Activated CD4-positive, alpha-beta T cell treated with anti-CD3 and anti-CD28 coated beads, Interleukin-2, Interleukin-4, amounts not matched to agents 100 ng/mL and 50 ng/mL, durations not matched to agents 16 hours and 8 hours (primary cell): ENCODE results near the gene ANXA8L1.
"Not testable (repeated sequence)": the region's sequence is repeated elsewhere in the genome, so short reads cannot be mapped to it uniquely, and the experiment has no call there.

Source experiments
- DNase-seq: peaks from one replicate; pipeline ENCODE4 v3.0.0-alpha.2; 2020; ENCODE audit warnings: low spot score

The ANXA8L1 gene

DNA sequence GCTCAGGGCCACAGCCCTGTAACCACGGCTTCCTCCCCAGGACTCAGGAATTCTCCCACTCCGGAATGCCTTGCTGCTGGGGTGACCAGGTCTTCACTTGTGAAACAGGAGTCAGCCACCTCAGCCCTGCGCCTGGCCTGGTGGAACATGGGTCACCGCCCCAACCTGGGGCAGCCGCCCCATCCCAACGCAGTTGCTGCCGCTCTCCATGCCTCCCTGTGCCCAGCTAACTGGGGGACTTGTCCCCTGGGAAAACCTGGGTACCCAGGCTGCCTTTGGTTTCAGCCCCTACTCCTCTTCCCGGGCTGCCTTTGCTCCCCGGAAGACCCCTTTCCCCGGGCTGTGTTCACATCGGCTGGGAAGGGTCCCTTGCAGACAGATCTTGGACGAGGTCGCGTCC lies 22.2 kb downstream of the ANXA8L1 start:
- not testable (repeated sequence) for DNase-seq

DNA sequence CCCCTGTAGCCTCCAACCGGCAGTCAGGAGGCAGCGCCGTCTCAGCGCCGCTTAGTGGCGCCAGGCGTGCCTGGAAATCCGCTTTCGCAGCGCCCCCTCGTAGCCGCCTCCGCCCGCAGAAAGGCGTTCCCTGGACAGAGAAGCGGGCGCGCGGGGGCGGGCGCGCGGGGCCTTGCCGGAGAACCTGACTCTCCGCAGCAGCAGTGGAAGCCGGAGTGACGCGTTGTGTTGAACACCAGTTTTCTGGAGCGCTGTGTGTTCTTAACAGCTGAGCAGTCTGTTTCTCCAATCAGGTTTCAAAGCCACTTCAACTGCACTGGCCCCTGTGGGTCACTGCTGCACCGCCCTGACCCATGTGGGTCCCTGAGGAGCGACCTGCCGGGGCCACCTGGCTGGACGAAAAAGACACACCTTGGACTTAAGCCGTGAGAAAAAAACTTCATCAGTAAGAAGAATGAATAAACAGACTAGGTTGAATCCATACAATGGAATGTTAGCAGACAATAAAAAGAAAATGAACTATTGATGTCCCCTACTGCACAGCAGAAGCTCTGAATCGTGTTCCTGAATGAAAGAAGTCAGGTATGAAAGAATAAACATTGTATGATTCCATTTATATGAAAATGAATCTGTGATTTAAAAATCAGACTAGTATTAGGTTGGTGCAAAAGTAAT lies 22.8 kb downstream of the ANXA8L1 start:
- DNase-seq, result not testable (repeated sequence)

DNA sequence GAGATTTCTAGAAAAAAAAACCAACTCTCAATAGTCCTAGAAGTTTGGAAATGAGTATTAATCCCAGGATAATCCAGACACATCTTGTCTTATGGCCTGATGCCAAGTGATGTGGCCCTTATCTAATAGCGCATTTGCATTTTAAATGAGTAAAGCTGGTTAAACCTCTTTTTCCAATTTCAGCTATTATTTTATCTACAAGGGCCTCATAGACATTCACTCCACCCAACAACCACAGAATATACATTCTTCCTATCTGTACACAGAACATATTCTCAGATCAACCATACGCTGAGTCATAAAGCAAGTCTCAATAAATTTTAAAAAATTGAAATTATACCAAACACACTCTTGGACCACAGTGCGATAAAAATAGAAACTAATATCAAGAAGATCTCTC lies 34.0 kb downstream of the ANXA8L1 start:
- not testable (repeated sequence) for DNase-seq

DNA sequence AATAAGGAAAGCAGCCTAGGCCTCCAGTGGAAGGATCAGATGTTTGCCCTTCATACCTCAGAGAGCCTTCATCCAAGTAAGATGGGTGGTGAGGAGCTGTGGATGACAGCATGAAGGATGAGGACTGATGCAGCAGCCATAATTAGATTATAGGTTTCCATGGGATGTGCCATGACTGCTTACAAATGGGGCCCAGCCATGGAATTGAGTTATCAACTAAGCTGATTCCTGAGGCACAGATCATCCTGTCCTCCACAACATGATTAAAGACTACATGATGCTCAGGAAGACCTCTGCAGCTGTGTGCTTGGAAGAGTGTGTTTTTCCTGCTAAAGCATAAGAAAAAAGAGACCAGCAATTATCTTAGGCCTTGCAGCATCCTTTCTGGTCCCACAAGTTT lies 35.5 kb downstream of the ANXA8L1 start:
- not testable (repeated sequence) for DNase-seq

DNA sequence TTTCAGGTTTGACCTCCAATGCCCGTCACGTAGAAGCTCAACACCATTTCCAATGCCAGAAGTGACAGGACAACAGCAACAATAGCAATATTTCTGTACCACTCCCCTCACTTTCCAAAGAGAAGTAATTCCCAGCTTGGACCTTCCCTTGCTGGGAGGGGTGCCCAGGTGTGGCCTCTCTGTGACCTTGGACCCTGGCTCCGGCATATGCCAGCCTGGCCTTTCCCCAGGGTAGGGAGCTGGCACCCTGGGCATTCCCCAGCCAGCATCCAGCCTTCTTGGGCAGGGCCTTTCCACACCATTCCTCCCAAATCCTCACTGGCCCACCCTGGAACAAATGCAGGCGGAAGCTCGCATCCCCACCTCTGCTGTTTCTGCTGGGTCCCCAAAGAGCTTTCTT lies 37.1 kb downstream of the ANXA8L1 start:
- not testable (repeated sequence) for DNase-seq

DNA sequence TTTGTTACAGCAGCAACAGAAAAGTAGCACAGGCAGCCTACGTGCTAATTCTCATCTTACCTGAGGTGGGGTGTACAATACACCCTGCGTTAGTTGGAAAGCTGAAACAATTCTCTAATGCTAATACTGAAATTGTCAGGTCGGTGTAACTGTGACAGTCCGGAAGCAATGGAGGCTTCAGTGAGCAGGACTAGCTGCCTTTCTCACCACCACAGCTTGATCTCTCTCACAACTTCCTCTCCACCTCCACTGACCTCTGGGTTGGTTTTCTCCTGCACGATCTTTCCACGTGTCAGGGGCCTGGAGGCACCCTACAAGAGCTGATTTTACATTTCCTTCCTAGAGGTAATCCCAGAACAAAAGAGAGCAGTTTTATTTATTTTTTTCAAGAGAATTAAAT lies 39.7 kb downstream of the ANXA8L1 start:
- not testable (repeated sequence) for DNase-seq

DNA sequence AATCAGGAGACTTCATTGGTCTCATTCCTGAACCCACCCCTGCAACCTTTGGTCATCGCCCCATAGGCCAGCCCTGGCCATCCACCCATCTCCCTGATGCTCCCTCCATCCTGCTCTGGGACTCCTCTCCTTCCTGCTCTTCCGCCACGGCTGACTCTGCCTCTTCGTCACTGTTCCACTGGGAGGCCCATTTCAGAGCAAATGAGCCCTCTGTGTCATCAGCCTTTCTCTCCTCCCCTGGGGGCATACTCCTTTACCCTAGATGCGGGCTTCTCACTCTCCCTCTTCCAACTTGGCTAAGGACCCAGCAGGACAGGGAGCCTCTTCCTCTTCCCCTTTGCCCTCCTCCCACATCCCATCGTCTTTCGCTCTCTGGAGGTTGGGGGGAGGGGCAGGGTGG lies 42.7 kb downstream of the ANXA8L1 start:
- not testable (repeated sequence) for DNase-seq

DNA sequence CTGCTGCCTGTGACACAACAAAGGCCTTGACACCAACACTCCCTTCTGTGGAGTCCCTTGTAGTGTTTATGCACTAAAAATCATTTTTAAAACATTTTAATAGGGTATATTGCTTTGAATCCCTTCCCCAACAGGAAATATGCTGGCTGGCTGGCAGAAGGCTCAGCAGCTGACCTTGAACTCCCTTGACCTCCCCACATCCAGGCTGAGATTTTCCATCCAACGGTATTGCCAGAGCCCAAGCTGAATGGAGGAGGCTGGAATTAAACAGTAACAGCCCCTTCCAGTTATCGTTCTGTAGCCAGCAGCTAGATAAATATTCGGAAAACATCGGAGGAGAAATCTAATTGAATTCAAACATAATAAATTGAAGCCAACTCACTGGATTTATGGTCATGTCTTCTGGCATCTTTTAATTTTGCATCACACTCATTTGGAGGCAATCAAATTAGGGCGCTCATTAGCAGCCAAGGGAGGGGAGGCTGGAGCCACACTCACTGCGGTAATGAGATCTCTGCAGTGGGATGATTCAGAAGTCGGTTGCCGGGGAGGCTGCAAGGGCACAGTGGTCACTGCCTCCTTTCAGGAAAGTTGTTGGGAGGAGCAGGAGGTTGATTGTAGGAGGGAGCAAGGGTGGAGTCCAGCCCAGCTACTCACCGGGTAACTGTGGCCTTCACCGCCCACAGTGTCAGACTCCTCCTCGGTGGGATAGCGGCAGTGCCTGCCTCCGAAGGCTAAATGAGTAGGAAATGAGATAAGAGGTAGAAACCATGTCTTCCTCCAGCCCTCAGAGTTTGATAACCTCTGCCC lies 44.2 kb downstream of the ANXA8L1 start:
- DNase-seq, result not testable (repeated sequence)

DNA sequence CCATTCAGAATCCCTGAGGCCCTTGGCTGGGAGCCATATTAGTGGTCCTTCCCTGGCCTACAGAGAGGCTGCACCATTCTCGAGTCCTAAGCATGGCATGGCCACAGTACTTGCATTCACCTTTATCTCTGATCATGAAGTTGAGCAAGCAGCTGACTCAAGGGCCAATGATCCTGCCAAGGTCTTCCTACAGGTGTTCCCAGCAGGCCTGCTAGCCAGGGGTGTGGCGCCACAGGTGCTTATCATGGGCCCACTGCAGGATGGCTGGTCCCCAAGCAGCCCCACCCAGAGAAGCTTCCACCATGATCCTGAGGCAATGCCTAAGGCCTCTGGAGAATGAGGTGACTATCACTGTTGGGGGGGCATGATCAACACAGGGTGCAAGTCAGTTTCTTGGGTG lies 48.0 kb downstream of the ANXA8L1 start:
- DNase-seq, result not testable (repeated sequence)

DNA sequence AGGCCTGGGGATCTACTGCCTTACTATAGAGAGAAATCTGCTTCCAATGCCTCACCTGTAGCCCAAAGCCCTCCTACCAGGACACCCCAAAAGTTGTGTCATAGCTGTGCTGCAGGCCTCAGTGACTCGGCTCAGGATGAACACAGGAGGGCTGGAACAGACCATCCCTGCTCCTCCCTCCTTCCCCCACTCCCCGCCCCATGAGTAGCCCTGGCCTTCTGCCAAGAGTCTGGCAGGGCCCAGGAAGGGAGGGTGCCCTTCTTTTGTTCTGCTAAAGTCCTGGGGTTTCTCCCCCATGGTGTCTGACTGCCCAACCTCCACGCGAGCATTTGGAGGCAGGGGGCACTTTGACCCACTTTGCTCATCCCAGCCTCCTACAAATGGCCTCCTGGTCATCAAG lies 65.4 kb downstream of the ANXA8L1 start:
- not testable (repeated sequence) for DNase-seq
